Measurements from ENCODE around the gene SLC22A14. TPM values are rescaled to one million over a fixed set of nuclear protein-coding genes. Genes with fewer than 3 reads are reported as not detected.

Gene SLC22A14
- total RNA-seq, 1 donor from 2014 or later: not detected

DNA sequence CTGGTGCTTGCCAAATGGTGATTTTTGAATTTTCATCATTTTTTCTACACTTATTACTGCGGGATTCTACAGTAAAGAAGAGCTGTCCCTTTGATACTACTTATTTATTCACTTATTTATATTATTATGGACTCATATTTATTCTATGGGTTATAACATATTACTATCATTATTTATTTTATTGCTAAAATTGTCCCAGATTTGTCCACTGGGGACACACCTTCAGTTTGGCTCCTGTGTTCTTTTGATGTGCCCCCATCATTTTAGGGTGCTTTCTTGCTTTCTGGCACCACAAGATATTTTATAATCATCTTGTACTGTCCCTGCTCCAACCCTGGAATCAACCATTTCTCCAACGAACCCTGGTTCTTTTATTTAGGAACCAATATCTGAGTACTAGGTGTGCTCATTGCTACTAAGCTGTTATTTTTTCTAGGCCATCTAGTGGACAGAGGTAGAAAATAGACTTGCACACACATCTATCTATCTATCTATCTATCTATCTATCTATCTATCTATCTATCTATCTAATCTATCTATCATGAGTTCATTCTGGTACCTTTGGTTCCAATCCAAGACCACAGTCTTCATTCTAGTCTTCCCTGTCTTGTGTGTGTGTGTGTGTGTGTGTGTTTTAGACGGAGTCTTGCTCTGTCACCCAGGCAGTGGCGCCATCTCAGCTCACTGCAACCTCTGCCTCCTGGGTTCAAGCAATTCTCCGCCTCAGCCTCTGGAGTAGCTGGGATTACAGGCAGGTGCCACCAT, 16.0 kb downstream of the SLC22A14 start:
- H3K4me3 ChIP-seq: no peak overlapping the region
- H3K79me2 ChIP-seq (ENCODE audit: low read depth): no peaks in the 10 kb centered on the region
- no peaks in the 10 kb centered on the region for H4K20me1 ChIP-seq (ENCODE audit: low read depth)
- no peak overlapping the region for H2AFZ ChIP-seq (replicated peaks)
- H3K36me3 ChIP-seq: no peaks in the 10 kb centered on the region
- Mint-ChIP-seq H3K9me3 (no peaks in the 10 kb centered on the region), H3K4me3 (no peak overlapping the region), H3K27me3 (ENCODE audit: insufficient read depth, low read depth) (no peaks in the 10 kb centered on the region), H3K4me1 (peaks cover 12% of the 10 kb centered on the region), H3K36me3 (no peaks in the 10 kb centered on the region), H3K27ac (no peak overlapping the region)
- H3K9me3 ChIP-seq (ENCODE audit: low read depth): no peaks in the 10 kb centered on the region
- peaks cover 11% of the 10 kb centered on the region for H3K4me1 ChIP-seq
- H3K9ac ChIP-seq: no peak overlapping the region
- no peak overlapping the region for H3K27ac ChIP-seq
- H3K27me3 ChIP-seq: no peaks in the 10 kb centered on the region
- TF ChIP-seq EZH2phosphoT487 (IDR thresholded peaks at IDR 0.05): no peak
- TF ChIP-seq, protein P1, sequence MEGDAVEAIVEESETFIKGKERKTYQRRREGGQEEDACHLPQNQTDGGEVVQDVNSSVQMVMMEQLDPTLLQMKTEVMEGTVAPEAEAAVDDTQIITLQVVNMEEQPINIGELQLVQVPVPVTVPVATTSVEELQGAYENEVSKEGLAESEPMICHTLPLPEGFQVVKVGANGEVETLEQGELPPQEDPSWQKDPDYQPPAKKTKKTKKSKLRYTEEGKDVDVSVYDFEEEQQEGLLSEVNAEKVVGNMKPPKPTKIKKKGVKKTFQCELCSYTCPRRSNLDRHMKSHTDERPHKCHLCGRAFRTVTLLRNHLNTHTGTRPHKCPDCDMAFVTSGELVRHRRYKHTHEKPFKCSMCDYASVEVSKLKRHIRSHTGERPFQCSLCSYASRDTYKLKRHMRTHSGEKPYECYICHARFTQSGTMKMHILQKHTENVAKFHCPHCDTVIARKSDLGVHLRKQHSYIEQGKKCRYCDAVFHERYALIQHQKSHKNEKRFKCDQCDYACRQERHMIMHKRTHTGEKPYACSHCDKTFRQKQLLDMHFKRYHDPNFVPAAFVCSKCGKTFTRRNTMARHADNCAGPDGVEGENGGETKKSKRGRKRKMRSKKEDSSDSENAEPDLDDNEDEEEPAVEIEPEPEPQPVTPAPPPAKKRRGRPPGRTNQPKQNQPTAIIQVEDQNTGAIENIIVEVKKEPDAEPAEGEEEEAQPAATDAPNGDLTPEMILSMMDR (IDR thresholded peaks at IDR 0.05): peak; percentile 56
- TF ChIP-seq EZH2 (IDR thresholded peaks at IDR 0.05): no peak
- no peak for DNase-seq (ENCODE audit: low spot score)
- H3F3A ChIP-seq (ENCODE audit: low read depth): no peaks in the 10 kb centered on the region
- H3K4me2 ChIP-seq: no peak overlapping the region

DNA sequence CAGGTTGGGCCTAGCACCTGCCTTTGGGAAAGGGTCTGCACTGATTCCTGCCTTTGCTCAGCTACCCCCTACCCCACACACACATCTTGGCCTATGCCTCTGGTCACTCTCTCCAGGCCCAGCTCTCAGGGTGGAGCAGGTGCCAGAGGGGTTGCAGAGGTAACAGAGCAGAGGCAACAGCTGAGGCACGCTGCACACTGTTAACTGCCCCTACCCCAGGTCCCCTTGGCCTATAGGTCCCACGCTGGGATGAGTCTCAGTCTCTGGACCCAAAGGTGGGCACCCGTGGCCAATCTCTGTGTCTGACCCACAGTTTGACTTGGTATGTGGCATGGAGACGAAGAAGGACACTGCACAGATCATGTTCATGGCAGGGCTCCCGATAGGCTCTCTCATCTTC, 24.8 kb downstream of the SLC22A14 start:
- Mint-ChIP-seq H3K27ac (no peak overlapping the region), H3K27me3 (ENCODE audit: insufficient read depth, low read depth) (peaks cover 17% of the 10 kb centered on the region)
- no peaks in the 10 kb centered on the region for H3K4me1 ChIP-seq

DNA sequence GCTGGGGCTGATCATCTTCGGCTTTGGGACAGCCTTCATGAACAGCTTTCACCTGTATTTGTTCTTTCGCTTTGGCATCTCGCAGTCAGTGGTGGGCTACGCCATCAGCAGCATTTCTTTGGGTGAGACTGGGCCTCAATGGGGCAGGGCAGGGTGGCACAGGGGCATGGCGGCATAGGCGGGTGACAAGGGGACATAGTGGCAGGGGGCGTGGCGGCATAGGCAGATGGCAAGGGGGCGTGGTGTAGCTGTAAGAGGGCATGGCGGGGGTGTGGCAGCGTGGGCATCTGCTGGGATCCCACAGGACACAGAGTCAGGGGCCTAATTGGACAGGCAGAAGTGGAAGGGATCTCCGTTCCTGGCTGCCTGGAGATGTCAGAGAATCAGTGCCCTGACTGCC, 25.5 kb downstream of the SLC22A14 start:
- H3K79me2 ChIP-seq (ENCODE audit: low read depth): no peaks in the 10 kb centered on the region
- no peaks in the 10 kb centered on the region for H3F3A ChIP-seq (ENCODE audit: low read depth)
- no peak overlapping the region for H3K27ac Mint-ChIP-seq
- no peak overlapping the region for H2AFZ ChIP-seq (replicated peaks)
- H3K4me1 Mint-ChIP-seq: peaks cover 5% of the 10 kb centered on the region
- no peak overlapping the region for H3K4me3 ChIP-seq
- no peak for DNase-seq (ENCODE audit: low spot score)
- no peak for TF ChIP-seq EZH2 (IDR thresholded peaks at IDR 0.05)
- no peak for TF ChIP-seq EZH2phosphoT487 (IDR thresholded peaks at IDR 0.05)
- TF ChIP-seq, protein P1 (IDR thresholded peaks at IDR 0.05): no peak
- no peaks in the 10 kb centered on the region for H3K36me3 ChIP-seq
- H4K20me1 ChIP-seq (ENCODE audit: low read depth): no peaks in the 10 kb centered on the region
- H3K9me3 ChIP-seq (ENCODE audit: low read depth): no peaks in the 10 kb centered on the region
- H3K27me3 Mint-ChIP-seq (ENCODE audit: insufficient read depth, low read depth): peaks cover 20% of the 10 kb centered on the region
- no peak overlapping the region for H3K4me2 ChIP-seq
- H3K27me3 ChIP-seq: no peaks in the 10 kb centered on the region
- H3K9me3 Mint-ChIP-seq: peaks cover 3% of the 10 kb centered on the region
- H3K4me3 Mint-ChIP-seq: no peak overlapping the region
- no peaks in the 10 kb centered on the region for H3K4me1 ChIP-seq
- H3K27ac ChIP-seq: no peak overlapping the region
- H3K36me3 Mint-ChIP-seq: no peaks in the 10 kb centered on the region
- H3K9ac ChIP-seq: no peak overlapping the region

More for the DNA sequence above, 24.8 kb downstream of the SLC22A14 start:
- no peak overlapping the region for H3K4me2 ChIP-seq
- TF ChIP-seq EZH2phosphoT487 (IDR thresholded peaks at IDR 0.05): no peak
- TF ChIP-seq, protein P1 (IDR thresholded peaks at IDR 0.05): no peak
- no peak for TF ChIP-seq EZH2 (IDR thresholded peaks at IDR 0.05)
- no peaks in the 10 kb centered on the region for H3K36me3 ChIP-seq
- H3K4me3 ChIP-seq: no peak overlapping the region
- Mint-ChIP-seq H3K9me3 (peaks cover 3% of the 10 kb centered on the region), H3K36me3 (no peaks in the 10 kb centered on the region), H3K4me1 (no peaks in the 10 kb centered on the region), H3K4me3 (no peak overlapping the region)
- no peak overlapping the region for H3K27ac ChIP-seq
- DNase-seq (ENCODE audit: low spot score): no peak
- H3K9me3 ChIP-seq (ENCODE audit: low read depth): no peaks in the 10 kb centered on the region
- no peak overlapping the region for H3K9ac ChIP-seq
- no peaks in the 10 kb centered on the region for H4K20me1 ChIP-seq (ENCODE audit: low read depth)
- no peaks in the 10 kb centered on the region for H3F3A ChIP-seq (ENCODE audit: low read depth)
- no peaks in the 10 kb centered on the region for H3K79me2 ChIP-seq (ENCODE audit: low read depth)
- no peaks in the 10 kb centered on the region for H3K27me3 ChIP-seq
- no peak overlapping the region for H2AFZ ChIP-seq (replicated peaks)
